Measurements from ENCODE around the gene LMAN2L.

GRCh38 chr2:96692094-96692971 is 47.5 kb downstream of the LMAN2L start:
- no peak for TF ChIP-seq ZNF274 (IDR thresholded peaks at IDR 0.05; ENCODE audit: low read depth, low read length)
- no peak for TF ChIP-seq YY1 (IDR thresholded peaks at IDR 0.05; ENCODE audit: insufficient read depth, insufficient read length)
